ENCODE data around the gene CRADD. TPM values are rescaled to one million over a fixed set of nuclear protein-coding genes. Genes with fewer than 3 reads are reported as not detected.

Gene CRADD
- polyA plus RNA-seq, 1 of the 3 experiments (the other 2 are of a cell fraction): 13.6 TPM

DNA sequence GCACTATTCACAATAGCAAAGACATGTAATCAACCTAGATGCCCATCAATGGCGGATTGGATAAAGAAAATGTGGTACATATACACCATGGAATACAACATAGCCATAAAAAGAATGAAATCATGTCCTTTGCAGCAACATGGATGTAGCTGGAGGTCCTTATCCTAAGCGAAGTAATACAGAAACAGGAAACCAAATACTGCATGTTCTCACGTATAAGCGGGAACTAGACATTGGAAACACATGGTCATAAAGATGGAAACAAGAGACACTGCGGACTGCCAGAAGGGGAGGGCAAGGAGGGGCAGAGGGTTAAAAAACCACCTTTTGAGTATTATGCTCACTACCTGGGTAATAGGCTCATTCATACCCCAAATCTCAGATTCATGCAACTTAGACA is 237.1 kb downstream of the CRADD start:
- Histone ChIP-seq H3K9ac (peak overlapping the region; percentile 40), H3K9me3 (no peaks in the 10 kb centered on the region), H3K4me3 (ENCODE audit: low read depth in 2 of 2, low read length in 1 of 2) (no peak overlapping the region), H2AFZ (ENCODE audit: low read depth) (no peak overlapping the region), H3K4me2 (peak overlapping the region; percentile 22), H3K36me3 (replicated peaks in 1 of 2; ENCODE audit: control insufficient read depth in 1 of 2, insufficient read depth in 2 of 2, low read length in 1 of 2) (no peaks in the 10 kb centered on the region), H3K4me1 (ENCODE audit: control insufficient read depth in 1 of 2, insufficient read depth in 2 of 2, low read depth in 1 of 2, low read length in 1 of 2) (peaks cover 0 to 21% of the 10 kb centered on the region in 2 experiments; a peak in 1 of 4 replicates), H3K27me3 (ENCODE audit: insufficient read depth) (no peaks in the 10 kb centered on the region), H3K79me2 (ENCODE audit: insufficient read depth) (no peaks in the 10 kb centered on the region), H3K9me2 (no peaks in the 10 kb centered on the region), H4K20me1 (ENCODE audit: insufficient read depth) (no peaks in the 10 kb centered on the region), H3K27ac (ENCODE audit: low read depth in 2 of 2, low read length in 1 of 2) (peak overlapping the region in 1 of 2 experiments; percentile 88; a peak in 3 of 4 replicates), H3F3A (replicated peaks; ENCODE audit: insufficient read depth) (peaks cover 37% of the 10 kb centered on the region)
- WGBS (ENCODE audit: low lambda C conversion rate): 82% methylated on average over 5 of the region's 5 CpGs
- DNase-seq: no peak
- TF ChIP-seq, protein P1, sequence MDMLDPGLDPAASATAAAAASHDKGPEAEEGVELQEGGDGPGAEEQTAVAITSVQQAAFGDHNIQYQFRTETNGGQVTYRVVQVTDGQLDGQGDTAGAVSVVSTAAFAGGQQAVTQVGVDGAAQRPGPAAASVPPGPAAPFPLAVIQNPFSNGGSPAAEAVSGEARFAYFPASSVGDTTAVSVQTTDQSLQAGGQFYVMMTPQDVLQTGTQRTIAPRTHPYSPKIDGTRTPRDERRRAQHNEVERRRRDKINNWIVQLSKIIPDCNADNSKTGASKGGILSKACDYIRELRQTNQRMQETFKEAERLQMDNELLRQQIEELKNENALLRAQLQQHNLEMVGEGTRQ (IDR thresholded peaks at IDR 0.05; ENCODE audit: borderline replicate concordance, low read depth, low read length): no peak
- TF ChIP-seq FOXM1 (IDR thresholded peaks at IDR 0.05; ENCODE audit: low read depth): no peak
- TF ChIP-seq EP300 (IDR thresholded peaks at IDR 0.05; ENCODE audit: borderline replicate concordance in 1 of 2, low read depth in 1 of 2, low read length in 1 of 2): no peak
- TF ChIP-seq FOSL2 (IDR thresholded peaks at IDR 0.05; ENCODE audit: borderline replicate concordance, low read depth): no peak
- TF ChIP-seq RAD21 (IDR thresholded peaks at IDR 0.05; ENCODE audit: low read length): no peak
- TF ChIP-seq RCOR1 (IDR thresholded peaks at IDR 0.05; ENCODE audit: low read length): no peak
- TF ChIP-seq MXI1 (IDR thresholded peaks at IDR 0.05; ENCODE audit: low read depth, low read length): no peak
- TF ChIP-seq EZH2phosphoT487 (IDR thresholded peaks at IDR 0.05; ENCODE audit: borderline replicate concordance, low read depth): no peak
- TF ChIP-seq, protein P2, sequence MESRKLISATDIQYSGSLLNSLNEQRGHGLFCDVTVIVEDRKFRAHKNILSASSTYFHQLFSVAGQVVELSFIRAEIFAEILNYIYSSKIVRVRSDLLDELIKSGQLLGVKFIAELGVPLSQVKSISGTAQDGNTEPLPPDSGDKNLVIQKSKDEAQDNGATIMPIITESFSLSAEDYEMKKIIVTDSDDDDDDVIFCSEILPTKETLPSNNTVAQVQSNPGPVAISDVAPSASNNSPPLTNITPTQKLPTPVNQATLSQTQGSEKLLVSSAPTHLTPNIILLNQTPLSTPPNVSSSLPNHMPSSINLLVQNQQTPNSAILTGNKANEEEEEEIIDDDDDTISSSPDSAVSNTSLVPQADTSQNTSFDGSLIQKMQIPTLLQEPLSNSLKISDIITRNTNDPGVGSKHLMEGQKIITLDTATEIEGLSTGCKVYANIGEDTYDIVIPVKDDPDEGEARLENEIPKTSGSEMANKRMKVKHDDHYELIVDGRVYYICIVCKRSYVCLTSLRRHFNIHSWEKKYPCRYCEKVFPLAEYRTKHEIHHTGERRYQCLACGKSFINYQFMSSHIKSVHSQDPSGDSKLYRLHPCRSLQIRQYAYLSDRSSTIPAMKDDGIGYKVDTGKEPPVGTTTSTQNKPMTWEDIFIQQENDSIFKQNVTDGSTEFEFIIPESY (IDR thresholded peaks at IDR 0.05; ENCODE audit: borderline replicate concordance, low read depth): no peak
- TF ChIP-seq, protein P3, sequence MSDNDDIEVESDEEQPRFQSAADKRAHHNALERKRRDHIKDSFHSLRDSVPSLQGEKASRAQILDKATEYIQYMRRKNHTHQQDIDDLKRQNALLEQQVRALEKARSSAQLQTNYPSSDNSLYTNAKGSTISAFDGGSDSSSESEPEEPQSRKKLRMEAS (IDR thresholded peaks at IDR 0.05; ENCODE audit: low read depth): no peak
- no peak for TF ChIP-seq RFX5 (IDR thresholded peaks at IDR 0.05; ENCODE audit: low read length)
- TF ChIP-seq, protein P4, sequence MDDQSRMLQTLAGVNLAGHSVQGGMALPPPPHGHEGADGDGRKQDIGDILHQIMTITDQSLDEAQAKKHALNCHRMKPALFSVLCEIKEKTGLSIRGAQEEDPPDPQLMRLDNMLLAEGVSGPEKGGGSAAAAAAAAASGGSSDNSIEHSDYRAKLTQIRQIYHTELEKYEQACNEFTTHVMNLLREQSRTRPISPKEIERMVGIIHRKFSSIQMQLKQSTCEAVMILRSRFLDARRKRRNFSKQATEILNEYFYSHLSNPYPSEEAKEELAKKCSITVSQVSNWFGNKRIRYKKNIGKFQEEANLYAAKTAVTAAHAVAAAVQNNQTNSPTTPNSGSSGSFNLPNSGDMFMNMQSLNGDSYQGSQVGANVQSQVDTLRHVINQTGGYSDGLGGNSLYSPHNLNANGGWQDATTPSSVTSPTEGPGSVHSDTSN (IDR thresholded peaks at IDR 0.05): no peak
- TF ChIP-seq, protein P5, sequence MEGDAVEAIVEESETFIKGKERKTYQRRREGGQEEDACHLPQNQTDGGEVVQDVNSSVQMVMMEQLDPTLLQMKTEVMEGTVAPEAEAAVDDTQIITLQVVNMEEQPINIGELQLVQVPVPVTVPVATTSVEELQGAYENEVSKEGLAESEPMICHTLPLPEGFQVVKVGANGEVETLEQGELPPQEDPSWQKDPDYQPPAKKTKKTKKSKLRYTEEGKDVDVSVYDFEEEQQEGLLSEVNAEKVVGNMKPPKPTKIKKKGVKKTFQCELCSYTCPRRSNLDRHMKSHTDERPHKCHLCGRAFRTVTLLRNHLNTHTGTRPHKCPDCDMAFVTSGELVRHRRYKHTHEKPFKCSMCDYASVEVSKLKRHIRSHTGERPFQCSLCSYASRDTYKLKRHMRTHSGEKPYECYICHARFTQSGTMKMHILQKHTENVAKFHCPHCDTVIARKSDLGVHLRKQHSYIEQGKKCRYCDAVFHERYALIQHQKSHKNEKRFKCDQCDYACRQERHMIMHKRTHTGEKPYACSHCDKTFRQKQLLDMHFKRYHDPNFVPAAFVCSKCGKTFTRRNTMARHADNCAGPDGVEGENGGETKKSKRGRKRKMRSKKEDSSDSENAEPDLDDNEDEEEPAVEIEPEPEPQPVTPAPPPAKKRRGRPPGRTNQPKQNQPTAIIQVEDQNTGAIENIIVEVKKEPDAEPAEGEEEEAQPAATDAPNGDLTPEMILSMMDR (IDR thresholded peaks at IDR 0.05): no peak
- TF ChIP-seq GATA2 (CRISPR knock-in tag; IDR thresholded peaks at IDR 0.05): no peak
- TF ChIP-seq TEAD4 (IDR thresholded peaks at IDR 0.05; ENCODE audit: borderline replicate concordance, insufficient read depth): no peak
- TF ChIP-seq JUND (IDR thresholded peaks at IDR 0.05): no peak
- TF ChIP-seq ELF1 (IDR thresholded peaks at IDR 0.05): no peak
- TF ChIP-seq, protein P6, sequence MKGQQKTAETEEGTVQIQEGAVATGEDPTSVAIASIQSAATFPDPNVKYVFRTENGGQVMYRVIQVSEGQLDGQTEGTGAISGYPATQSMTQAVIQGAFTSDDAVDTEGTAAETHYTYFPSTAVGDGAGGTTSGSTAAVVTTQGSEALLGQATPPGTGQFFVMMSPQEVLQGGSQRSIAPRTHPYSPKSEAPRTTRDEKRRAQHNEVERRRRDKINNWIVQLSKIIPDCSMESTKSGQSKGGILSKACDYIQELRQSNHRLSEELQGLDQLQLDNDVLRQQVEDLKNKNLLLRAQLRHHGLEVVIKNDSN (IDR thresholded peaks at IDR 0.05; ENCODE audit: borderline replicate concordance, low read depth): no peak
- CTCF ChIA-PET: no interaction called here
- POLR2A ChIA-PET: no interaction called here
